SK-N-MC (cell line): ENCODE data around the gene UTY.

Experiments
- EZH2 ChIP-seq: fragments of 200-600 bp; sonication (generic); IDR thresholded peaks from one replicate; pipeline ENCODE4 v1.6.1; 2017; ENCODE audit warnings: antibody characterized with exemption
- FOXP2 ChIP-seq: optimal IDR thresholded peaks from 2 replicates; pipeline ENCODE3; 2011; ENCODE audit warnings: mild to moderate bottlenecking, moderate library complexity; ENCODE audit not compliant: insufficient read depth; ENCODE audit errors: extremely low read length, control extremely low read depth
- POLR2AphosphoS5 ChIP-seq: IDR thresholded peaks from 2 replicates; pipeline ENCODE4 v1.6.1; 2012; ENCODE audit warnings: mild to moderate bottlenecking, low read depth, low read length, borderline replicate concordance

DNA sequence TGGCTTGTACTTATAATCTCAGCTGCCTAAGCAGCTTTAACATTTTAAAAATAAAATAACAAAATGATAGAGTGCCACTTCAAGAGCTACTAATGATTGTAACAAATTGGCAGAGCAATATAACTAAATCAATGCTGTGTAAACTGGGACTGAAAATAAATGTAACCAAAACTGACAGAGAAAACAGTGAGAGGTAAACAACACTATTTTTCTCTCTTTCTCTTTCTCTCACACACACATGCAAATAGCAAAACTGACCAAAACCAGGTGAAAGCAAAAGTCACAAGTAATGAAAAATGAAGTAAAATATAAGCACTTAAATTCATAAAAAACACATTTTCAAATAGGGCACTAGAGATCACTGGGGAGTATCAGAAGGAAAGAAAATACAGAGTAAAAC, 109.6 kb downstream of the UTY start:
- no peak for TF ChIP-seq EZH2
- no peak for TF ChIP-seq POLR2AphosphoS5
- no peak for TF ChIP-seq FOXP2
